GM19395 (cell line): ENCODE data around the gene EXD3.

ENCODE experiments used
- ATAC-seq: cut with Tn5 transposase; IDR thresholded peaks from one replicate; pipeline ENCODE4 v1.9.1; 2021; ENCODE audit warnings: mild to moderate bottlenecking, moderate library complexity; ENCODE audit not compliant: unreplicated experiment

Gene EXD3

GRCh38 chr9:137300567-137301080, 122.3 kb downstream of the EXD3 start:
- no peak for ATAC-seq

GRCh38 chr9:137299938-137300337, 123.0 kb downstream of the EXD3 start:
- no peak for ATAC-seq

GRCh38 chr9:137299203-137299565, 123.8 kb downstream of the EXD3 start:
- ATAC-seq: no peak

GRCh38 chr9:137298401-137299202, 124.4 kb downstream of the EXD3 start:
- no peak for ATAC-seq

- ATAC-seq: no peak
Measured at GRCh38 chr9:137297966-137298365, 125.0 kb downstream of the EXD3 start.

GRCh38 chr9:137296670-137297664, 126.0 kb downstream of the EXD3 start:
- no peak for ATAC-seq

- ATAC-seq: no peak
Measured at GRCh38 chr9:137295849-137296669, 126.9 kb downstream of the EXD3 start.

GRCh38 chr9:137295238-137295811, 127.6 kb downstream of the EXD3 start:
- ATAC-seq: no peak

- no peak for ATAC-seq
Measured at GRCh38 chr9:137294681-137295237, 128.2 kb downstream of the EXD3 start.

GRCh38 chr9:137294091-137294680, 128.8 kb downstream of the EXD3 start:
- ATAC-seq: no peak

GRCh38 chr9:137293482-137294090, 129.4 kb downstream of the EXD3 start:
- ATAC-seq: no peak

GRCh38 chr9:137293094-137293481, 129.9 kb downstream of the EXD3 start:
- ATAC-seq: no peak

- ATAC-seq: no peak
Measured at GRCh38 chr9:137286975-137287383, 136.0 kb downstream of the EXD3 start.

GRCh38 chr9:137281345-137282116, 141.4 kb downstream of the EXD3 start:
- ATAC-seq: no peak

- no peak for ATAC-seq
Measured at GRCh38 chr9:137280474-137281344, 142.3 kb downstream of the EXD3 start.

GRCh38 chr9:137279741-137280473, 143.1 kb downstream of the EXD3 start:
- no peak for ATAC-seq
